Measurements from ENCODE around the gene HAVCR1. TPM values are rescaled to one million over a fixed set of nuclear protein-coding genes. Genes with fewer than 3 reads are reported as not detected.
"Not testable (repeated sequence)": the region's sequence is repeated elsewhere in the genome, so short reads cannot be mapped to it uniquely, and the experiment has no call there.

HAVCR1 gene
- polyA plus RNA-seq, 2 of the 4 experiments (the other 2 are of a cell fraction) = 94.7 to 103 TPM

GRCh38 chr5:157020511-157021222 lies 38.2 kb downstream of the HAVCR1 start:
- DNase-seq (ENCODE audit: low read depth in 1 of 2, low spot score in 1 of 2) (no peak), ATAC-seq (peak; percentile 21 to 54; a peak in 4 of 6 replicates), FAIRE-seq (no peak)
- Histone ChIP-seq H3K4me2 (no peak overlapping the region), H3K4me1 (peaks cover 13% of the 10 kb centered on the region; the same call in 2 of the 3 replicates), H3K9me3 (peaks cover 19% of the 10 kb centered on the region), H3K27ac (peak overlapping the region in 1 of 2 experiments; percentile 28; a peak in 1 of 6 replicates), H3K4me3 (no peak overlapping the region)
- WGBS (ENCODE audit: missing lambda C conversion rate) = 92% methylated on average over 4 of the region's 4 CpGs
- POLR2A ChIA-PET = no interaction called here
- CTCF ChIA-PET = interaction anchor here (3.0 kb wide), 1 partner anchor 112 kb away, joined by 8 read pairs; no protein-coding TSS in a partner anchor
- TF ChIP-seq RARB (CRISPR knock-in tag; IDR thresholded peaks at IDR 0.05) = no peak
- TF ChIP-seq ZFP36 (IDR thresholded peaks at IDR 0.05; ENCODE audit: borderline replicate concordance, partially characterized antibody) = no peak
- TF ChIP-seq SMC3 (IDR thresholded peaks at IDR 0.05) = no peak
- TF ChIP-seq SREBF2 (IDR thresholded peaks at IDR 0.05) = no peak
- TF ChIP-seq POLR2AphosphoS2 (conservative IDR thresholded peaks at IDR 0.05; ENCODE audit: low read length) = no peak
- TF ChIP-seq ZNF302 (CRISPR knock-in tag; IDR thresholded peaks at IDR 0.05) = no peak
- TF ChIP-seq MAZ (IDR thresholded peaks at IDR 0.05; ENCODE audit: borderline replicate concordance, low read depth, low read length) = no peak

- no peak overlapping the region for H3K4me2 ChIP-seq
- POLR2A ChIA-PET = no interaction called here
- H3K4me1 ChIP-seq = peaks cover 13% of the 10 kb centered on the region; the same call in 2 of the 3 replicates
- TF ChIP-seq EHMT2 (IDR thresholded peaks at IDR 0.05; ENCODE audit: low read depth) = no peak
- TF ChIP-seq BCL3 (IDR thresholded peaks at IDR 0.05) = no peak
- TF ChIP-seq USF2 (IDR thresholded peaks at IDR 0.05) = no peak
- no peak for TF ChIP-seq EP300 (IDR thresholded peaks at IDR 0.05)
- no peak for TF ChIP-seq RFX5 (IDR thresholded peaks at IDR 0.05)
- TF ChIP-seq RAD21 (conservative IDR thresholded peaks at IDR 0.05 in 1 of 2, IDR thresholded peaks at IDR 0.05 in 1 of 2) = no peak
- TF ChIP-seq SREBF2 (IDR thresholded peaks at IDR 0.05) = no peak
- TF ChIP-seq HEYL (CRISPR knock-in tag; IDR thresholded peaks at IDR 0.05) = no peak
- no peak for TF ChIP-seq ZC3H11A (IDR thresholded peaks at IDR 0.05)
- no peak for TF ChIP-seq EHF (CRISPR knock-in tag; IDR thresholded peaks at IDR 0.05)
- TF ChIP-seq CHD4 (IDR thresholded peaks at IDR 0.05; ENCODE audit: borderline replicate concordance) = no peak
- no peak for TF ChIP-seq ESRRA (IDR thresholded peaks at IDR 0.05; ENCODE audit: borderline replicate concordance, low read length)
- no peak overlapping the region for H3K27ac ChIP-seq
- no peak for DNase-seq (ENCODE audit: low read depth in 1 of 2, low spot score in 1 of 2)
- ATAC-seq = peak in 1 of 2 experiments; percentile 9; a peak in 3 of 6 replicates
- no peak for FAIRE-seq
- CTCF ChIA-PET = interaction anchor here (3.0 kb wide), 1 partner anchor 112 kb away, joined by 8 read pairs; no protein-coding TSS in a partner anchor
- peaks cover 19% of the 10 kb centered on the region for H3K9me3 ChIP-seq
- no peak overlapping the region for H3K4me3 ChIP-seq
Measured at GRCh38 chr5:157020002-157020401, 38.9 kb downstream of the HAVCR1 start.

GRCh38 chr5:157014143-157014542 lies 44.8 kb downstream of the HAVCR1 start:
- H3K4me2 ChIP-seq; H3K27ac ChIP-seq; DNase-seq (ENCODE audit: low read depth in 1 of 2, low spot score in 1 of 2); CTCF ChIA-PET; ATAC-seq; POLR2A ChIA-PET; FAIRE-seq; H3K4me1 ChIP-seq; H3K4me3 ChIP-seq: not testable (repeated sequence)
- WGBS (ENCODE audit: missing lambda C conversion rate) = 74% methylated on average over 6 of the region's 28 CpGs
- H3K9me3 ChIP-seq = peaks cover 20% of the 10 kb centered on the region
